IMR-90 (cell line): ENCODE results near the gene TACC3. TPM values are rescaled to one million over a fixed set of nuclear protein-coding genes. Genes with fewer than 3 reads are reported as not detected.

Source experiments
- ATAC-seq: fragments of 200-7000 bp; cut with Tn5 transposase; 2 replicates; pipeline ENCODE4 v1.9.1; 2020; ENCODE audit warnings: low read depth, mild to moderate bottlenecking, moderate library complexity
- BruUV-seq: library from RNA; stranded (reverse); fragments of 400-500 nt; replicated peaks from 2 replicates; lab custom pipeline; 2021; lab: Mats Ljungman, UMichigan
- CTCF ChIA-PET: fragments of 300-600 bp; formaldehyde crosslinking; extraction: SDS; loops from one replicate; lab custom pipeline; 2021; ENCODE audit warnings: antibody characterized with exemption; lab: Yijun Ruan, JAX
- POLR2A ChIA-PET: fragments of 300-600 bp; sonication (Branson Sonifier 250); formaldehyde crosslinking; loops from one replicate; lab custom pipeline; 2022; ENCODE audit warnings: antibody characterized with exemption; ENCODE audit not compliant: unreplicated experiment; lab: Charles Lee
- DNase-seq: peaks from one replicate; pipeline ENCODE4 v3.0.0; 2013
- H2AFZ ChIP-seq: replicated peaks from 2 replicates; pipeline ENCODE3; 2013; ENCODE audit warnings: low read length, mild to moderate bottlenecking; ENCODE audit not compliant: poor library complexity
- H2AK5ac ChIP-seq: 2 replicates; pipeline ENCODE4 v1.6.1; 2013; ENCODE audit warnings: low read depth, low read length, inconsistent platforms
- H2AK9ac ChIP-seq: replicated peaks from 2 replicates; pipeline ENCODE3; 2013; ENCODE audit warnings: mild to moderate bottlenecking, low read depth, low read length, moderate library complexity; ENCODE audit not compliant: poor library complexity
- H2BK120ac ChIP-seq: 2 replicates; pipeline ENCODE4 v1.6.1; 2013; ENCODE audit warnings: low read depth, low read length, inconsistent platforms
- H2BK15ac ChIP-seq: 3 replicates; pipeline ENCODE4 v1.6.1; 2013; ENCODE audit warnings: low read depth, low read length, inconsistent platforms
- H2BK20ac ChIP-seq: 2 replicates; pipeline ENCODE4 v1.6.1; 2013; ENCODE audit warnings: low read depth, mild to moderate bottlenecking, inconsistent platforms, low read length, moderate library complexity
- H2BK5ac ChIP-seq: 2 replicates; pipeline ENCODE4 v1.6.1; 2013; ENCODE audit warnings: mild to moderate bottlenecking, low read depth, low read length, inconsistent platforms; ENCODE audit not compliant: poor library complexity, severe bottlenecking
- H3K14ac ChIP-seq: replicated peaks from 2 replicates; pipeline ENCODE4 v1.6.1; 2013; ENCODE audit warnings: low read depth, low read length, inconsistent platforms
- H3K18ac ChIP-seq: 2 replicates; pipeline ENCODE4 v1.6.1; 2013; ENCODE audit warnings: low read depth, low read length, control low read depth
- H3K23ac ChIP-seq: 2 replicates; pipeline ENCODE4 v1.6.1; 2013; ENCODE audit warnings: low read depth, low read length, inconsistent platforms
- H3K27ac ChIP-seq: 2 replicates; pipeline ENCODE4 v1.5.1; 2013; ENCODE audit warnings: mild to moderate bottlenecking, control low read depth, low read length; ENCODE audit not compliant: insufficient read depth
- H3K27me3 ChIP-seq: 2 replicates; pipeline ENCODE4 v1.6.1; 2013; ENCODE audit warnings: low read length; ENCODE audit not compliant: control insufficient read depth, insufficient read depth
- H3K36me3 ChIP-seq: 2 replicates; pipeline ENCODE4 v1.6.1; 2013; ENCODE audit warnings: low read length, mixed read lengths; ENCODE audit not compliant: control insufficient read depth, insufficient read depth
- H3K4ac ChIP-seq: 2 replicates; pipeline ENCODE4 v1.6.1; 2013; ENCODE audit warnings: low read depth, low read length, inconsistent platforms
- H3K4me1 ChIP-seq: 2 replicates; pipeline ENCODE4 v1.6.1; 2013; ENCODE audit warnings: low read length, mixed read lengths; ENCODE audit not compliant: control insufficient read depth, insufficient read depth
- H3K4me2 ChIP-seq: 2 replicates; pipeline ENCODE4 v1.6.1; 2013; ENCODE audit warnings: low read depth, mild to moderate bottlenecking, control low read depth, low read length, moderate library complexity
- H3K4me3 ChIP-seq: 2 replicates; pipeline ENCODE4 v1.5.1; 2013; ENCODE audit warnings: low read depth, mild to moderate bottlenecking, control low read depth, low read length, moderate library complexity; ENCODE audit not compliant: insufficient read depth
- H3K56ac ChIP-seq: 2 replicates; pipeline ENCODE4 v1.6.1; 2013; ENCODE audit warnings: low read length, inconsistent platforms; ENCODE audit not compliant: insufficient read depth; ENCODE audit errors: extremely low read depth
- H3K79me1 ChIP-seq, 2 experiments: 2 replicates each; pipeline ENCODE4 v1.6.1; 2013; ENCODE audit warnings: low read length in 2 of 2, inconsistent platforms in 1 of 2, low read depth in 1 of 2
- H3K9ac ChIP-seq: 2 replicates; pipeline ENCODE4 v1.6.1; 2013; ENCODE audit warnings: low read depth, low read length, control low read depth
- H3K9me1 ChIP-seq: 2 replicates; pipeline ENCODE4 v1.6.1; 2013; ENCODE audit warnings: low read length, inconsistent platforms; ENCODE audit not compliant: insufficient read depth
- H3K9me3 ChIP-seq: 2 replicates; pipeline ENCODE4 v1.6.1; 2013; ENCODE audit warnings: low read length; ENCODE audit not compliant: control insufficient read depth, insufficient read depth
- H4K20me1 ChIP-seq: 2 replicates; pipeline ENCODE4 v1.6.1; 2013; ENCODE audit warnings: low read length, inconsistent platforms; ENCODE audit not compliant: insufficient read depth
- H4K5ac ChIP-seq: 2 replicates; pipeline ENCODE4 v1.6.1; 2013; ENCODE audit warnings: mild to moderate bottlenecking, low read depth, low read length, control low read depth
- H4K8ac ChIP-seq, 2 experiments: 2 replicates each; pipeline ENCODE4 v1.6.1; 2013; ENCODE audit warnings: low read depth in 2 of 2, low read length in 2 of 2, control low read depth in 1 of 2, inconsistent platforms in 1 of 2
- H4K91ac ChIP-seq: 2 replicates; pipeline ENCODE4 v1.6.1; 2013; ENCODE audit warnings: low read depth, low read length, inconsistent platforms; ENCODE audit not compliant: insufficient read depth
- BHLHE40 ChIP-seq: fragments of 150-350 bp; IDR thresholded peaks from 2 replicates; pipeline ENCODE4 v1.6.1; 2016; ENCODE audit warnings: mild to moderate bottlenecking, low read depth, low read length
- CEBPB ChIP-seq: IDR thresholded peaks from 2 replicates; pipeline ENCODE4 v1.6.1; 2012; ENCODE audit warnings: low read depth, low read length, improper control_type of control experiment
- CHD1 ChIP-seq: IDR thresholded peaks from 2 replicates; pipeline ENCODE4 v1.6.1; 2012; ENCODE audit warnings: low read depth, low read length, improper control_type of control experiment
- NFE2L2 ChIP-seq: fragments of 150-350 bp; IDR thresholded peaks from 2 replicates; pipeline ENCODE4 v1.6.1; 2016; ENCODE audit warnings: low read depth, mild to moderate bottlenecking, low read length
- POLR2A ChIP-seq: IDR thresholded peaks from 2 replicates; pipeline ENCODE4 v1.6.1; 2012; ENCODE audit warnings: mild to moderate bottlenecking, low read depth, low read length
- RAD21 ChIP-seq: IDR thresholded peaks from 2 replicates; pipeline ENCODE4 v1.6.1; 2012; ENCODE audit warnings: low read length, improper control_type of control experiment
- RCOR1 ChIP-seq: IDR thresholded peaks from 2 replicates; pipeline ENCODE4 v1.6.1; 2012; ENCODE audit warnings: mild to moderate bottlenecking, low read length, improper control_type of control experiment; ENCODE audit not compliant: insufficient replicate concordance
- RFX5 ChIP-seq: IDR thresholded peaks from 2 replicates; pipeline ENCODE4 v1.8.0; 2012; ENCODE audit warnings: low read depth, mild to moderate bottlenecking, low read length, moderate library complexity
- SMC3 ChIP-seq: fragments of 150-350 bp; IDR thresholded peaks from 2 replicates; pipeline ENCODE4 v1.6.1; 2016; ENCODE audit warnings: low read depth, mild to moderate bottlenecking, antibody characterized with exemption, low read length, moderate library complexity
- USF2 ChIP-seq: fragments of 150-350 bp; IDR thresholded peaks from 2 replicates; pipeline ENCODE4 v1.6.1; 2017; ENCODE audit warnings: mild to moderate bottlenecking, antibody characterized with exemption, low read length, low read depth
- WGBS, 2 experiments: methylation state at CpG; one replicate each; pipeline versions ENCODE4 v1.1.5 to v1.1.7; 2013; ENCODE audit warnings: missing lambda C conversion rate in 2 of 2; ENCODE audit not compliant: insufficient read length in 1 of 2; ENCODE audit errors: extremely low coverage in 2 of 2; 5-methylcytosine and 5-hydroxymethylcytosine counted together
- dilution Hi-C: fragments of 300-500 bp; cut with HindIII; formaldehyde crosslinking; loops from one replicate; pipeline ENCODE4 v1.14.3; 2018; ENCODE audit warnings: low sequenced_read_pairs; ENCODE audit not compliant: unreplicated experiment
- in situ Hi-C: fragments of 300-500 bp; cut with MboI; formaldehyde crosslinking; loops from 3 replicates; pipeline ENCODE4 v1.14.3; 2019; ENCODE audit warnings: low sequenced_read_pairs, inconsistent platforms, mixed read lengths
- intact Hi-C: fragments of 100-400 bp; cut with micrococcal nuclease; formaldehyde crosslinking; loops from 2 replicates; pipeline ENCODE4 v1.10.0; 2022
- polyA plus RNA-seq, 3 experiments: library from polyadenylated mRNA; depleted of rRNA; stranded (reverse); fragments of >200 nt; gene quantifications; 2 replicates each; pipeline ENCODE4 v1.2.3, GENCODE V29; 2012; ENCODE audit warnings: low replicate concordance in 1 of 3
- total RNA-seq: library from RNA; depleted of rRNA; stranded (reverse); fragments of >200 nt; gene quantifications from 2 replicates; pipeline ENCODE4 v1.2.3, GENCODE V29; 2012
- TF ChIP-seq, protein P1 (sequence below): fragments of 150-350 bp; IDR thresholded peaks from 2 replicates; pipeline ENCODE4 v1.6.1; 2016; ENCODE audit warnings: low read depth, mild to moderate bottlenecking, low read length, moderate library complexity, borderline replicate concordance
- TF ChIP-seq, protein P2 (sequence below): conservative IDR thresholded peaks from 2 replicates; pipeline ENCODE4 v1.5.1; 2012; ENCODE audit warnings: mild to moderate bottlenecking, low read depth, low read length, improper control_type of control experiment

Gene TACC3
- total and polyA plus RNA-seq, 2 of the 4 experiments (the other 2 are of a cell fraction) = 15.1 to 49.7 TPM

DNA sequence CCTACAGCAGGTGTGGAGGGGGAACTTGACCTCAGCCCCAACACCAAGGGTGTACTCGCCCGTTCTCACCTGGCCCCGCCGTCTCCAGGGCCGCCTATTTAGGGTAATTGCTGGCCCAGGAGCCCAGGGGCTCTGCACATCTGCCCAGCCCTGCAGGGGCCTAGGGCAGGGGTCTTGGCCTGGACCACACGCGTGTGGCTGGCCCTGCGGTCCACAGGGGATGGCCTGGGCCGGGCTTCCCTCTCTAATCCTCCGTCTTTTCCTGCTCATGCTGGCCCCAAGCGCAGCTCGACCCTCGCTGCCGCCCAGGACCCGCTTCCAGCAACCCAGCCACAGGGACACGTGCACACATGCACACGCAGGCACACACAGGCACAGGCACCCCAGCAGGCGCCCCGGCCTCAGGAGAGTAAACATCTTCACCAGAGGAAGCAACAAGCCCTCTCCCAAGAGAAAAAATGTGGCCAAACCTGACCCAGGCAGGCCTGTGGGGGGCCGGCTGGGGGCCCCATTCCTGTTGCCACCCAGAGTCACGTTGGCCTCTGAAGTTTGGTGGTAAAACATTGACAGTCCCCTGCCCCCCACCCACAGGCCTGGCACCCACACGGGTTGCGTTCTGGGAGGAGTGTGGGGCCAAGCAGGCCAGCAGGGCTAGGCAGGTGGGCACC, 47.2 kb downstream of the TACC3 start:
- no peak overlapping the region for H3K9ac ChIP-seq
- no peak overlapping the region for H2AK5ac ChIP-seq
- H3K36me3 ChIP-seq = no peaks in the 10 kb centered on the region
- in situ Hi-C loops (no loop called here), dilution Hi-C loops (no loop called here), intact Hi-C loops (no loop called here)
- ChIA-PET POLR2A (interaction anchor here (0.6 kb wide), 1 partner anchor 23 kb away, joined by 13 read pairs; no protein-coding TSS in a partner anchor), CTCF (no interaction called here)
- peak overlapping the region; percentile 65 for H2AK9ac ChIP-seq
- H3K4ac ChIP-seq = no peak overlapping the region
- H2BK5ac ChIP-seq = no peak overlapping the region
- H3K4me3 ChIP-seq = no peak overlapping the region
- no peaks in the 10 kb centered on the region for H3K79me1 ChIP-seq
- no peak overlapping the region for H2BK120ac ChIP-seq
- no peak overlapping the region for H2BK15ac ChIP-seq
- H3K23ac ChIP-seq = no peak overlapping the region
- H3K4me1 ChIP-seq = peaks cover 2% of the 10 kb centered on the region; the same call in 1 of the 2 replicates
- H4K91ac ChIP-seq = no peak overlapping the region
- no peak overlapping the region for H3K18ac ChIP-seq
- H3K9me1 ChIP-seq = no peaks in the 10 kb centered on the region
- H3K27me3 ChIP-seq = no peaks in the 10 kb centered on the region; the same call in 1 of the 2 replicates
- H3K56ac ChIP-seq = no peak overlapping the region
- no peak overlapping the region for H3K4me2 ChIP-seq
- no peak for DNase-seq
- no peak overlapping the region for H3K27ac ChIP-seq
- H3K14ac ChIP-seq = no peak overlapping the region
- H4K20me1 ChIP-seq = no peaks in the 10 kb centered on the region; the same call in 1 of the 2 replicates
- no peaks in the 10 kb centered on the region for H3K9me3 ChIP-seq
- 91% methylated on average over 4 of the region's 23 CpGs; no CpG with 5 or more reads in 1 of the 2 experiments for WGBS, 2 experiments
- ATAC-seq = no peak
- BruUV-seq = no TSS peak
- no peak overlapping the region for H4K5ac ChIP-seq
- no peak overlapping the region for H4K8ac ChIP-seq
- peak overlapping the region; percentile 43 for H2AFZ ChIP-seq
- TF ChIP-seq RCOR1 (no peak), POLR2A (no peak), USF2 (no peak), SMC3 (no peak), CEBPB (no peak), RAD21 (no peak), RFX5 (no peak), CHD1 (no peak), BHLHE40 (no peak), NFE2L2 (no peak)
- TF ChIP-seq, protein P1, sequence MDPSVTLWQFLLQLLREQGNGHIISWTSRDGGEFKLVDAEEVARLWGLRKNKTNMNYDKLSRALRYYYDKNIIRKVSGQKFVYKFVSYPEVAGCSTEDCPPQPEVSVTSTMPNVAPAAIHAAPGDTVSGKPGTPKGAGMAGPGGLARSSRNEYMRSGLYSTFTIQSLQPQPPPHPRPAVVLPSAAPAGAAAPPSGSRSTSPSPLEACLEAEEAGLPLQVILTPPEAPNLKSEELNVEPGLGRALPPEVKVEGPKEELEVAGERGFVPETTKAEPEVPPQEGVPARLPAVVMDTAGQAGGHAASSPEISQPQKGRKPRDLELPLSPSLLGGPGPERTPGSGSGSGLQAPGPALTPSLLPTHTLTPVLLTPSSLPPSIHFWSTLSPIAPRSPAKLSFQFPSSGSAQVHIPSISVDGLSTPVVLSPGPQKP = no peak
- TF ChIP-seq, protein P2, sequence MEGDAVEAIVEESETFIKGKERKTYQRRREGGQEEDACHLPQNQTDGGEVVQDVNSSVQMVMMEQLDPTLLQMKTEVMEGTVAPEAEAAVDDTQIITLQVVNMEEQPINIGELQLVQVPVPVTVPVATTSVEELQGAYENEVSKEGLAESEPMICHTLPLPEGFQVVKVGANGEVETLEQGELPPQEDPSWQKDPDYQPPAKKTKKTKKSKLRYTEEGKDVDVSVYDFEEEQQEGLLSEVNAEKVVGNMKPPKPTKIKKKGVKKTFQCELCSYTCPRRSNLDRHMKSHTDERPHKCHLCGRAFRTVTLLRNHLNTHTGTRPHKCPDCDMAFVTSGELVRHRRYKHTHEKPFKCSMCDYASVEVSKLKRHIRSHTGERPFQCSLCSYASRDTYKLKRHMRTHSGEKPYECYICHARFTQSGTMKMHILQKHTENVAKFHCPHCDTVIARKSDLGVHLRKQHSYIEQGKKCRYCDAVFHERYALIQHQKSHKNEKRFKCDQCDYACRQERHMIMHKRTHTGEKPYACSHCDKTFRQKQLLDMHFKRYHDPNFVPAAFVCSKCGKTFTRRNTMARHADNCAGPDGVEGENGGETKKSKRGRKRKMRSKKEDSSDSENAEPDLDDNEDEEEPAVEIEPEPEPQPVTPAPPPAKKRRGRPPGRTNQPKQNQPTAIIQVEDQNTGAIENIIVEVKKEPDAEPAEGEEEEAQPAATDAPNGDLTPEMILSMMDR = no peak
- no peak overlapping the region for H2BK20ac ChIP-seq
